ENCODE measurements around the gene MON1A. TPM values are rescaled to one million over a fixed set of nuclear protein-coding genes. Genes with fewer than 3 reads are reported as not detected.
A peak's percentile ranks its signal among the peaks of the same experiment; 100 is the strongest.

The MON1A gene
- total RNA-seq, 1 experiment from 2014 or later, result 9.0 TPM

DNA sequence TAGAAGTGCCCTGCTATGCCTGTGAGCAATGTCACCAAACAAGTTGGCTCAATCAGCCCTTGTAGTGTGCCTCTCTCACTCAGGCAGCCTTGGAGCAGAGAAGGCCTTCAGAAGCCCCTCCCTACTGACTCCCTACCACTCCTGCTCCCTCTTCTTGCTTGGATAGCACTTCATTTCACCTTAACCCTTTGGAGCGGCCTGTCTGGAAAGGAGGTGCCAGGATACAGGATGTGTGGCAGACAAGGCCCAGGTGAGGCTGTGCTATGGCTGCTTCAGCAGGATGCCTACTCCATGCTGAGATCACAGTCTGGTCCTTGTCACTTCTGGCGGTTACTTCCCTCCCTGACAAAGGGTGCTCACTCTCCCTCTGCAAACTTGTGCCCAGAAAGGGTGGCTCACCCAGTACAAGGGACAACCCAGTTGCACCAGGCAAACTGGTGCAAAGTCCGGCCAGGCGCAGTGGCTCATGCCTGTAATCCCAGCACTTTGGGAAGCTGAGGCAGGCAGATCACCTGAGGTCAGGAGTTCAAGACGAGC lies 1.1 kb downstream of the MON1A start:
- Histone ChIP-seq H4K20me1 (ENCODE audit: insufficient read depth) (no peaks in the 10 kb centered on the region), H3K9me3 (ENCODE audit: control insufficient read depth in 1 of 2, insufficient read depth in 1 of 2, low read depth in 1 of 2, low read length in 2 of 2) (no peaks in the 10 kb centered on the region), H3K27me3 (ENCODE audit: insufficient read depth, low read length) (no peaks in the 10 kb centered on the region), H2AFZ (ENCODE audit: low read depth, low read length, poor library complexity, severe bottlenecking) (no peak overlapping the region), H3K27ac (ENCODE audit: low read depth, low read length) (peak overlapping the region; percentile 14; the same call in 1 of the 2 replicates), H3K4me3 (replicated peaks in 1 of 2; ENCODE audit: low read depth in 1 of 2, low read length in 2 of 2) (peak overlapping the region; percentile 23 to 68), H3K36me3 (ENCODE audit: control insufficient read depth in 1 of 2, insufficient read depth in 2 of 2, low read length in 2 of 2) (no peaks in the 10 kb centered on the region), H3K4me1 (ENCODE audit: control insufficient read depth in 1 of 2, insufficient read depth in 2 of 2, low read length in 2 of 2) (peaks cover 26 to 49% of the 10 kb centered on the region in 2 experiments), H3K9me2 (ENCODE audit: insufficient read depth) (no peaks in the 10 kb centered on the region), H3K4me2 (ENCODE audit: low read length) (peak overlapping the region; percentile 82), H3K9ac (ENCODE audit: low read length) (peak overlapping the region; percentile 64; the same call in 1 of the 2 replicates), H3K79me2 (ENCODE audit: insufficient read depth, low read length) (no peaks in the 10 kb centered on the region)
- POLR2A ChIA-PET, result interaction anchor here (1.0 to 4.4 kb wide), 3 partner anchors 8 to 28 kb away, joined by 4 to 38 read pairs (median 7); partner anchors contain the start of gene RBM6
- DNase-seq (ENCODE audit: low read depth, low spot score) (no peak), ATAC-seq (no peak)
- intact Hi-C loops (cut with micrococcal nuclease), result no loop called here
- BruUV-seq (replicated peaks), result no TSS peak
- CTCF ChIA-PET, result interaction anchor here (0.7 to 1.9 kb wide), 4 partner anchors 12 to 126 kb away, joined by 3 to 15 read pairs (median 5); partner anchors contain the start of genes INKA1 and RBM6
- RAD21 ChIA-PET (ENCODE audit: low non-redundant PET in 1 of 2, low total read pairs in 2 of 2, uncharacterized antibody in 2 of 2, unreplicated experiment in 2 of 2), result no interaction called here
- no peak for TF ChIP-seq CBX3 (IDR thresholded peaks at IDR 0.05; ENCODE audit: low read depth)
- TF ChIP-seq, protein P1, sequence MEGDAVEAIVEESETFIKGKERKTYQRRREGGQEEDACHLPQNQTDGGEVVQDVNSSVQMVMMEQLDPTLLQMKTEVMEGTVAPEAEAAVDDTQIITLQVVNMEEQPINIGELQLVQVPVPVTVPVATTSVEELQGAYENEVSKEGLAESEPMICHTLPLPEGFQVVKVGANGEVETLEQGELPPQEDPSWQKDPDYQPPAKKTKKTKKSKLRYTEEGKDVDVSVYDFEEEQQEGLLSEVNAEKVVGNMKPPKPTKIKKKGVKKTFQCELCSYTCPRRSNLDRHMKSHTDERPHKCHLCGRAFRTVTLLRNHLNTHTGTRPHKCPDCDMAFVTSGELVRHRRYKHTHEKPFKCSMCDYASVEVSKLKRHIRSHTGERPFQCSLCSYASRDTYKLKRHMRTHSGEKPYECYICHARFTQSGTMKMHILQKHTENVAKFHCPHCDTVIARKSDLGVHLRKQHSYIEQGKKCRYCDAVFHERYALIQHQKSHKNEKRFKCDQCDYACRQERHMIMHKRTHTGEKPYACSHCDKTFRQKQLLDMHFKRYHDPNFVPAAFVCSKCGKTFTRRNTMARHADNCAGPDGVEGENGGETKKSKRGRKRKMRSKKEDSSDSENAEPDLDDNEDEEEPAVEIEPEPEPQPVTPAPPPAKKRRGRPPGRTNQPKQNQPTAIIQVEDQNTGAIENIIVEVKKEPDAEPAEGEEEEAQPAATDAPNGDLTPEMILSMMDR (IDR thresholded peaks at IDR 0.05 in 2 of 3, conservative IDR thresholded peaks at IDR 0.05 in 1 of 3; ENCODE audit: borderline replicate concordance in 1 of 3, insufficient read depth in 1 of 3, low read depth in 2 of 3, low read length in 2 of 3), result no peak
- no peak for TF ChIP-seq FOSL1 (IDR thresholded peaks at IDR 0.05; ENCODE audit: low read depth)

- H4K20me1 ChIP-seq (ENCODE audit: insufficient read depth), result no peaks in the 10 kb centered on the region
- H3K27me3 ChIP-seq (ENCODE audit: insufficient read depth, low read length), result no peaks in the 10 kb centered on the region
- intact Hi-C loops (cut with micrococcal nuclease), result no loop called here
- CTCF ChIA-PET, result no interaction called here
- DNase-seq (ENCODE audit: low read depth, low spot score) (no peak), ATAC-seq (no peak)
- H3K4me1 ChIP-seq (ENCODE audit: control insufficient read depth in 1 of 2, insufficient read depth in 2 of 2, low read length in 2 of 2), result peaks cover 26 to 49% of the 10 kb centered on the region in 2 experiments
- TF ChIP-seq SP1 (IDR thresholded peaks at IDR 0.05; ENCODE audit: low read depth) (no peak), POLR2A (IDR thresholded peaks at IDR 0.05; ENCODE audit: borderline replicate concordance, extremely low read depth, insufficient read depth, insufficient read length) (no peak), ZFX (IDR thresholded peaks at IDR 0.05) (no peak)
- POLR2A ChIA-PET, result interaction anchor here (0.8 to 4.4 kb wide), 2 partner anchors 12 to 27 kb away, joined by 6 to 38 read pairs; partner anchors contain the start of gene RBM6
- H3K4me3 ChIP-seq (replicated peaks in 1 of 2; ENCODE audit: low read depth in 1 of 2, low read length in 2 of 2), result no peak overlapping the region
- no peak overlapping the region for H2AFZ ChIP-seq (ENCODE audit: low read depth, low read length, poor library complexity, severe bottlenecking)
- RAD21 ChIA-PET (ENCODE audit: low non-redundant PET in 1 of 2, low total read pairs in 2 of 2, uncharacterized antibody in 2 of 2, unreplicated experiment in 2 of 2), result no interaction called here
- no peak overlapping the region for H3K9ac ChIP-seq (ENCODE audit: low read length)
- no peaks in the 10 kb centered on the region for H3K36me3 ChIP-seq (ENCODE audit: control insufficient read depth in 1 of 2, insufficient read depth in 2 of 2, low read length in 2 of 2)
- no peaks in the 10 kb centered on the region for H3K9me3 ChIP-seq (ENCODE audit: control insufficient read depth in 1 of 2, insufficient read depth in 1 of 2, low read depth in 1 of 2, low read length in 2 of 2)
- H3K4me2 ChIP-seq (ENCODE audit: low read length), result peak overlapping the region; percentile 82; the same call in 1 of the 2 replicates
- H3K9me2 ChIP-seq (ENCODE audit: insufficient read depth), result no peaks in the 10 kb centered on the region
- H3K79me2 ChIP-seq (ENCODE audit: insufficient read depth, low read length), result no peaks in the 10 kb centered on the region
- H3K27ac ChIP-seq (ENCODE audit: low read depth, low read length), result no peak overlapping the region
- no TSS peak for BruUV-seq (replicated peaks)
Observed at GRCh38 chr3:49927798-49928197, 1.8 kb downstream of the MON1A start.
